Measurements from ENCODE around the gene NTRK3.

Gene NTRK3

GRCh38 chr15:88300861-88301260, 44.3 kb upstream of the NTRK3 start:
- no peak for TF ChIP-seq REST (IDR thresholded peaks at IDR 0.05; ENCODE audit: insufficient read depth in 1 of 2, low read depth in 2 of 2, low read length in 2 of 2)
- TF ChIP-seq SIN3A (IDR thresholded peaks at IDR 0.05; ENCODE audit: borderline replicate concordance, insufficient read depth, low read length): no peak
- TF ChIP-seq TAF1 (IDR thresholded peaks at IDR 0.05; ENCODE audit: borderline replicate concordance, insufficient read depth, low read length): no peak
- TF ChIP-seq FOXP2 (optimal IDR thresholded peaks at IDR 0.05; ENCODE audit: borderline replicate concordance, extremely low read depth, extremely low read length, insufficient read depth): no peak
- TF ChIP-seq POLR2AphosphoS5 (IDR thresholded peaks at IDR 0.05; ENCODE audit: low read depth, low read length): no peak

GRCh38 chr15:88300089-88300488, 43.5 kb upstream of the NTRK3 start:
- TF ChIP-seq REST (IDR thresholded peaks at IDR 0.05; ENCODE audit: insufficient read depth in 1 of 2, low read depth in 2 of 2, low read length in 2 of 2): no peak
- no peak for TF ChIP-seq FOXP2 (optimal IDR thresholded peaks at IDR 0.05; ENCODE audit: borderline replicate concordance, extremely low read depth, extremely low read length, insufficient read depth)
- TF ChIP-seq TAF1 (IDR thresholded peaks at IDR 0.05; ENCODE audit: borderline replicate concordance, insufficient read depth, low read length): no peak
- no peak for TF ChIP-seq POLR2AphosphoS5 (IDR thresholded peaks at IDR 0.05; ENCODE audit: low read depth, low read length)
- no peak for TF ChIP-seq SIN3A (IDR thresholded peaks at IDR 0.05; ENCODE audit: borderline replicate concordance, insufficient read depth, low read length)

- TF ChIP-seq TAF1 (IDR thresholded peaks at IDR 0.05; ENCODE audit: borderline replicate concordance, insufficient read depth, low read length) (no peak), FOXP2 (optimal IDR thresholded peaks at IDR 0.05; ENCODE audit: borderline replicate concordance, extremely low read depth, extremely low read length, insufficient read depth) (no peak), POLR2AphosphoS5 (IDR thresholded peaks at IDR 0.05; ENCODE audit: low read depth, low read length) (no peak), SIN3A (IDR thresholded peaks at IDR 0.05; ENCODE audit: borderline replicate concordance, insufficient read depth, low read length) (no peak), REST (IDR thresholded peaks at IDR 0.05; ENCODE audit: insufficient read depth in 1 of 2, low read depth in 2 of 2, low read length in 2 of 2) (no peak)
Observed at GRCh38 chr15:88299497-88299896, 43.0 kb upstream of the NTRK3 start.

GRCh38 chr15:88288661-88289060, 32.1 kb upstream of the NTRK3 start:
- TF ChIP-seq POLR2AphosphoS5 (IDR thresholded peaks at IDR 0.05; ENCODE audit: low read depth, low read length) (no peak), SIN3A (IDR thresholded peaks at IDR 0.05; ENCODE audit: borderline replicate concordance, insufficient read depth, low read length) (no peak), TAF1 (IDR thresholded peaks at IDR 0.05; ENCODE audit: borderline replicate concordance, insufficient read depth, low read length) (no peak), REST (IDR thresholded peaks at IDR 0.05; ENCODE audit: insufficient read depth in 1 of 2, low read depth in 2 of 2, low read length in 2 of 2) (no peak), FOXP2 (optimal IDR thresholded peaks at IDR 0.05; ENCODE audit: borderline replicate concordance, extremely low read depth, extremely low read length, insufficient read depth) (no peak)

GRCh38 chr15:88288206-88288605, 31.7 kb upstream of the NTRK3 start:
- no peak for TF ChIP-seq POLR2AphosphoS5 (IDR thresholded peaks at IDR 0.05; ENCODE audit: low read depth, low read length)
- no peak for TF ChIP-seq REST (IDR thresholded peaks at IDR 0.05; ENCODE audit: insufficient read depth in 1 of 2, low read depth in 2 of 2, low read length in 2 of 2)
- TF ChIP-seq TAF1 (IDR thresholded peaks at IDR 0.05; ENCODE audit: borderline replicate concordance, insufficient read depth, low read length): no peak
- no peak for TF ChIP-seq FOXP2 (optimal IDR thresholded peaks at IDR 0.05; ENCODE audit: borderline replicate concordance, extremely low read depth, extremely low read length, insufficient read depth)
- no peak for TF ChIP-seq SIN3A (IDR thresholded peaks at IDR 0.05; ENCODE audit: borderline replicate concordance, insufficient read depth, low read length)

Data from PFSK-1 (cell line).